HCT116 (cell line): ENCODE measurements around the gene ATF7. TPM values are rescaled to one million over a fixed set of nuclear protein-coding genes. Genes with fewer than 3 reads are reported as not detected.
"Not testable (repeated sequence)": the region's sequence is repeated elsewhere in the genome, so short reads cannot be mapped to it uniquely, and the experiment has no call there.

Experiments used
- ATAC-seq: fragments of 200-7000 bp; cut with Tn5 transposase; 2 replicates; pipeline ENCODE4 v1.9.1; 2020; ENCODE audit warnings: mild to moderate bottlenecking, moderate library complexity
- BruUV-seq: library from RNA; stranded (reverse); fragments of 400-500 nt; replicated peaks from 2 replicates; lab custom pipeline; 2021; lab: Mats Ljungman, UMichigan
- CTCF ChIA-PET: fragments of 300-600 bp; sonication (Branson Sonifier 250); formaldehyde crosslinking; loops from one replicate; lab custom pipeline; 2021; ENCODE audit warnings: antibody characterized with exemption; lab: Charles Lee
- POLR2A ChIA-PET: fragments of 300-600, 350-600 bp; sonication (Branson Sonifier 250); formaldehyde crosslinking; loops from one replicate; lab custom pipeline; 2021; ENCODE audit warnings: antibody characterized with exemption; lab: Charles Lee
- RAD21 ChIA-PET, 2 experiments: fragments of 300-600 bp; sonication (Branson Sonifier 250); formaldehyde crosslinking; loops; one replicate each; lab custom pipeline; 2023; ENCODE audit warnings: low total read pairs in 2 of 2; ENCODE audit not compliant: uncharacterized antibody in 2 of 2, unreplicated experiment in 2 of 2, low non-redundant PET in 1 of 2; lab: Charles Lee
- DNase-seq: peaks from one replicate; pipeline ENCODE4 v3.0.0-alpha.2; 2010; ENCODE audit warnings: low read depth, low spot score
- H2AFZ ChIP-seq: fragments of 200-600 bp; shearing (Covaris generic), sonication (generic); 2 replicates; pipeline ENCODE4 v1.6.1; 2017; ENCODE audit warnings: low read depth, mixed run types, mixed read lengths, antibody characterized with exemption, low read length; ENCODE audit not compliant: poor library complexity, severe bottlenecking
- H3K27ac ChIP-seq: 2 replicates; pipeline ENCODE4 v1.5.1; 2012; ENCODE audit warnings: low read depth, low read length
- H3K27me3 ChIP-seq: fragments of 200-600 bp; sonication (generic); 2 replicates; pipeline ENCODE4 v1.6.1; 2016; ENCODE audit warnings: mixed run types, low read length, mixed read lengths; ENCODE audit not compliant: insufficient read depth
- H3K36me3 ChIP-seq, 2 experiments: fragments of 200-500 bp in 1 of 2; fragments of 200-600 bp in 1 of 2; sonication (Bioruptor generic) in 1 of 2; sonication (generic) in 1 of 2; 2 replicates each; pipeline versions ENCODE4 v1.5.1 to v1.6.1; 2014 to 2016; ENCODE audit warnings: low read length in 2 of 2, inconsistent platforms in 1 of 2, mixed read lengths in 1 of 2, mixed run types in 1 of 2; ENCODE audit not compliant: insufficient read depth in 2 of 2, control insufficient read depth in 1 of 2
- H3K4me1 ChIP-seq, 2 experiments: fragments of 200-600 bp in 1 of 2; sonication (generic) in 1 of 2; 2 replicates each; pipeline versions ENCODE4 v1.5.1 to v1.6.1; 2012 to 2017; ENCODE audit warnings: low read length in 2 of 2, inconsistent platforms in 1 of 2, mild to moderate bottlenecking in 1 of 2, mixed read lengths in 1 of 2, mixed run types in 1 of 2, moderate library complexity in 1 of 2; ENCODE audit not compliant: insufficient read depth in 2 of 2, control insufficient read depth in 1 of 2
- H3K4me2 ChIP-seq: fragments of 200-600 bp; sonication (generic); 2 replicates; pipeline ENCODE4 v1.6.1; 2017; ENCODE audit warnings: mixed run types, low read length, mixed read lengths
- H3K4me3 ChIP-seq, 2 experiments: fragments of 200-600 bp in 1 of 2; sonication (generic) in 1 of 2; replicated peaks in 1 of 2; 2 replicates each; pipeline ENCODE4 v1.5.1; 2011 to 2016; ENCODE audit warnings: low read length in 2 of 2, control low read depth in 1 of 2, low read depth in 1 of 2, mild to moderate bottlenecking in 1 of 2, mixed read lengths in 1 of 2, mixed run types in 1 of 2
- H3K79me2 ChIP-seq: fragments of 200-600 bp; sonication (generic); 2 replicates; pipeline ENCODE4 v1.6.1; 2017; ENCODE audit warnings: mild to moderate bottlenecking, mixed run types, low read length, moderate library complexity, mixed read lengths; ENCODE audit not compliant: insufficient read depth
- H3K9ac ChIP-seq: fragments of 200-600 bp; sonication (generic); 2 replicates; pipeline ENCODE4 v1.6.1; 2016; ENCODE audit warnings: low read length, mixed read lengths
- H3K9me2 ChIP-seq: fragments of 200-600 bp; sonication (generic), shearing (Covaris generic); 2 replicates; pipeline ENCODE4 v1.6.1; 2017; ENCODE audit warnings: mixed run types, mild to moderate bottlenecking, moderate library complexity; ENCODE audit not compliant: insufficient read depth
- H3K9me3 ChIP-seq, 2 experiments: fragments of 200-500 bp in 1 of 2; fragments of 200-600 bp in 1 of 2; sonication (Bioruptor generic) in 1 of 2; sonication (generic) in 1 of 2; 2 replicates each; pipeline ENCODE4 v1.6.1; 2014 to 2017; ENCODE audit warnings: low read length in 2 of 2, mixed read lengths in 2 of 2, inconsistent platforms in 1 of 2, low read depth in 1 of 2, mild to moderate bottlenecking in 1 of 2, mixed run types in 1 of 2, moderate library complexity in 1 of 2; ENCODE audit not compliant: control insufficient read depth in 1 of 2, insufficient read depth in 1 of 2
- H4K20me1 ChIP-seq: fragments of 200-600 bp; sonication (generic), shearing (Covaris generic); 2 replicates; pipeline ENCODE4 v1.6.1; 2017; ENCODE audit warnings: mixed run types, mild to moderate bottlenecking, moderate library complexity; ENCODE audit not compliant: insufficient read depth
- POLR2A ChIP-seq: IDR thresholded peaks from 2 replicates; pipeline ENCODE4 v1.7.0; 2011; ENCODE audit warnings: borderline replicate concordance; ENCODE audit not compliant: insufficient read depth, insufficient read length; ENCODE audit errors: extremely low read depth
- RAD21 ChIP-seq: IDR thresholded peaks from 2 replicates; pipeline ENCODE4 v1.6.1; 2012; ENCODE audit warnings: low read depth, mild to moderate bottlenecking
- SIN3A ChIP-seq: IDR thresholded peaks from 2 replicates; pipeline ENCODE4 v1.6.1; 2012; ENCODE audit warnings: low read depth
- YY1 ChIP-seq: IDR thresholded peaks from 2 replicates; pipeline ENCODE4 v1.6.1; 2011; ENCODE audit warnings: low read length, low read depth, moderate library complexity, mild to moderate bottlenecking; ENCODE audit not compliant: insufficient replicate concordance; ENCODE audit errors: extremely low read depth
- intact Hi-C: fragments of 100-400 bp; cut with micrococcal nuclease; formaldehyde crosslinking; loops from 2 replicates; pipeline ENCODE4 v1.10.0; 2022
- total RNA-seq: library from RNA; stranded (reverse); gene quantifications from one replicate; pipeline ENCODE4 v1.2.1, GENCODE V29; 2021; ENCODE audit not compliant: unreplicated experiment

Gene ATF7
- total RNA-seq, 1 experiment from 2014 or later, result 24.0 TPM

DNA sequence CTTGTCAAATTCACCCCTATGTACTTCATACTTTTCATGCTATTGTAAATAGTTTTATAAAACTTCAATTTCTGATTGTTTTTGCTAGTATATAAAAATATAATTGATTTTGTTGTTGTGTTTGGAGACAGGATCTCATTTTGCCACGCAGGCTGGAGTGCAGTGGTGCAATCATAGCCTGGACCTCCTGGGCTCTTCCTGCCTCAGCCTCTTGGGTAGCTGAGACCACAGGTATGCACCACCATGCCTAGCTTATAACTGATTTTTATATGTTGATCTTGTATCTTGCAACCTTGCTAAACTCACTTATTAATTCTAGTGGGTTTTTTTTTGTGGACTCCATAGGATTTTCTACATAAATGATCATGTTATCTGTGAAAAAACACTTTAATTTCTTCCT lies 26.2 kb upstream of the ATF7 start:
- no peaks in the 10 kb centered on the region for H3K79me2 ChIP-seq
- H3K27ac ChIP-seq, result no peak overlapping the region
- CTCF ChIA-PET, result interaction anchor here (0.6 kb wide), 1 partner anchor 105 kb away, joined by 3 read pairs; no protein-coding TSS in a partner anchor
- RAD21 ChIA-PET, result no interaction called here
- H2AFZ ChIP-seq, result no peak overlapping the region
- DNase-seq (no peak), ATAC-seq (no peak)
- no peaks in the 10 kb centered on the region for H3K9me3 ChIP-seq
- H4K20me1 ChIP-seq, result no peaks in the 10 kb centered on the region
- H3K27me3 ChIP-seq, result no peaks in the 10 kb centered on the region
- no peak for TF ChIP-seq RAD21
- no peak for TF ChIP-seq SIN3A
- TF ChIP-seq, all 23 proteins: peak for 0
- no TSS peak for BruUV-seq
- Histone ChIP-seq H3K4me3 (no peak overlapping the region), H3K4me1 (no peaks in the 10 kb centered on the region), H3K4me2 (no peak overlapping the region), H3K36me3 (no peaks in the 10 kb centered on the region), H3K9ac (no peak overlapping the region), H3K9me2 (no peaks in the 10 kb centered on the region)
- intact Hi-C loops, result no loop called here
- POLR2A ChIA-PET, result no interaction called here

DNA sequence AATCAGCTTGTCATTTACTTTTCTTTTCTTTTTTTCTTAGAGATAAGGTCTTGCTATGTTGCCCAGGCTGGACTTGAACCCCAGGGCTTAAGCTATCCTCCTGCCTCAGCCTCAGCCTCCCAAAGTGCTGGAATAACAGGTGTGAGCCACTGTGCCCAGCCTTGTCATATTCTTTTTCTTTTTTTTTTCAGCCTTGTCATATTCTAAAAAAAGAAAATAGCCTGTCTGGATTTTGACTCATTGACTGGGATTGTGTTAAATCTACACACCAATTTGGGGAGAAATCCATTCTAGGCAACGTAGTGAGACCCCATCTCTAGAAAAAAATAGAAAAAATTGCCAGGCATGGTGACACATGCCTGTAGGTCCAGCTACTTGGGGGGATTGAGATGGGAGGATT lies 25.6 kb upstream of the ATF7 start:
- no peak for TF ChIP-seq YY1
- TF ChIP-seq POLR2A, result no peak
- ChIA-PET POLR2A (no interaction called here), CTCF (interaction anchor here (0.6 kb wide), 1 partner anchor 105 kb away, joined by 3 read pairs; no protein-coding TSS in a partner anchor), RAD21 (no interaction called here)
- Histone ChIP-seq H3K36me3 (no peaks in the 10 kb centered on the region), H3K79me2 (no peaks in the 10 kb centered on the region), H3K4me3 (no peak overlapping the region), H4K20me1 (no peaks in the 10 kb centered on the region), H3K9me2 (no peaks in the 10 kb centered on the region), H3K27me3 (no peaks in the 10 kb centered on the region), H3K27ac (no peak overlapping the region), H3K9me3 (no peaks in the 10 kb centered on the region), H3K9ac (no peak overlapping the region), H3K4me2 (no peak overlapping the region), H2AFZ (no peak overlapping the region), H3K4me1 (no peaks in the 10 kb centered on the region)
- intact Hi-C loops, result no loop called here
- ATAC-seq (no peak), DNase-seq (no peak)
- BruUV-seq, result no TSS peak

DNA sequence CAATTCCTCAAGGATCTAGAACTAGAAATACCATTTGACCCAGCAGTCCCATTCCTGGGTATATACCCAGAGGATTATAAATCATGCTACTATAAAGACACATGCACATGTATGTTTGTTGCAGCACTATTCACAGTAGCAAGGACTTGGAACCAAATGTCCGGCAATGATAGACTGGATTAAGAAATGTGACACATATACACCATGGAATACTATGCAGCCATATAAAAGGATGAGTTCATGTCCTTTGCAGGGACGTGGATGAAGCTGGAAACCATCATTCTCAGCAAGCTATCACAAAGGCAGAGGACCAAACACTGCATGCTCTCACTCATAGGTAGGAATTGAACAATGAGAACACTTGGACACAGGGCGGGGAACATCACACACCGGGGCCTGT lies 20.1 kb upstream of the ATF7 start:
- H3K9me2 ChIP-seq, ATAC-seq, H3K4me3 ChIP-seq, H3K36me3 ChIP-seq, H3K9ac ChIP-seq, BruUV-seq, H3K79me2 ChIP-seq, H3K4me1 ChIP-seq, H4K20me1 ChIP-seq, RAD21 ChIA-PET, H3K27ac ChIP-seq, POLR2A ChIA-PET, H2AFZ ChIP-seq, H3K27me3 ChIP-seq, intact Hi-C loops, CTCF ChIA-PET, H3K9me3 ChIP-seq, H3K4me2 ChIP-seq, DNase-seq: not testable (repeated sequence)
